Activated CD4-positive, alpha-beta T cell treated with anti-CD3 and anti-CD28 coated beads for 36 hours (primary cell): ENCODE measurements around the gene MEN1. TPM values are rescaled to one million over a fixed set of nuclear protein-coding genes. Genes with fewer than 3 reads are reported as not detected.

Experiments
- ATAC-seq: fragments of 200-7000 bp; cut with Tn5 transposase; one replicate; pipeline ENCODE4 v1.10.0; 2021; ENCODE audit warnings: mild to moderate bottlenecking, moderate library complexity
- CTCF ChIA-PET: fragments of 350-600 bp; sonication (Branson Sonifier 250); formaldehyde crosslinking; loops from one replicate; lab custom pipeline; 2021; ENCODE audit warnings: antibody characterized with exemption; lab: Charles Lee
- POLR2A ChIA-PET: fragments of 350-600 bp; sonication (Branson Sonifier 250); formaldehyde crosslinking; loops from one replicate; lab custom pipeline; 2021; ENCODE audit warnings: antibody characterized with exemption, inconsistent platforms; lab: Charles Lee
- DNase-seq: peaks from one replicate; pipeline ENCODE4 v3.0.0-alpha.2; 2020
- H3K27ac Mint-ChIP-seq: one replicate; pipeline ENCODE4 v1.8.0; 2021; ENCODE audit warnings: mixed read lengths
- H3K27me3 Mint-ChIP-seq: one replicate; pipeline ENCODE4 v1.8.0; 2021; ENCODE audit warnings: mixed read lengths
- H3K36me3 Mint-ChIP-seq: one replicate; pipeline ENCODE4 v1.8.0; 2021; ENCODE audit warnings: low read depth, mixed read lengths
- H3K4me1 Mint-ChIP-seq: one replicate; pipeline ENCODE4 v1.8.0; 2021; ENCODE audit warnings: mixed read lengths
- H3K4me3 Mint-ChIP-seq: one replicate; pipeline ENCODE4 v1.8.0; 2021; ENCODE audit warnings: mild to moderate bottlenecking, moderate library complexity, mixed read lengths
- H3K9me3 Mint-ChIP-seq: one replicate; pipeline ENCODE4 v1.8.0; 2021; ENCODE audit warnings: low read depth, mixed read lengths
- intact Hi-C, 2 experiments: fragments of 100-400 bp; cut with DNase I in 1 of 2; cut with micrococcal nuclease in 1 of 2; formaldehyde crosslinking; loops; one replicate each; pipeline versions ENCODE4 v1.14.2 to v1.15.1; 2022 to 2024; cut with DNase I, micrococcal nuclease
- total RNA-seq, 2 experiments: library from RNA; stranded (reverse); gene quantifications; one replicate each; pipeline ENCODE4 v1.2.3, GENCODE V29; 2021

MEN1 gene
- total RNA-seq, 2 experiments from 2014 or later, result 34.8 to 38.5 TPM

- no peaks in the 10 kb centered on the region for H3K27me3 Mint-ChIP-seq
- ChIA-PET POLR2A (interaction anchor here (0.7 to 2.1 kb wide), 10 partner anchors 13 to 1080 kb away, joined by 3 to 21 read pairs (median 6); partner anchors contain the start of genes CFL1, MALAT1, PRDX5 and TRMT112), CTCF (interaction anchor here (0.6 to 1.6 kb wide), 7 partner anchors 10 to 473 kb away, joined by 3 to 5 read pairs (median 3); partner anchors contain the start of genes ARL2, ESRRA and MEN1)
- peak overlapping the region; percentile 99 for H3K27ac Mint-ChIP-seq
- peak overlapping the region; percentile 88 for H3K4me3 Mint-ChIP-seq
- peaks cover 47% of the 10 kb centered on the region for H3K36me3 Mint-ChIP-seq
- H3K4me1 Mint-ChIP-seq, result peaks cover 63% of the 10 kb centered on the region
- intact Hi-C loops, result loop anchor here (1.0 to 10.0 kb wide), 23 partner anchors 11 to 1489 kb away; partner anchors contain the start of genes EHD1 (in 2 of the 2), ZNHIT2 (in 2 of the 2), CDCA5 (in 1 of the 2) and ESRRA (in 1 of the 2)
- DNase-seq, result no peak
- no peaks in the 10 kb centered on the region for H3K9me3 Mint-ChIP-seq
- ATAC-seq, result peak; percentile 0
Observed at GRCh38 chr11:64778223-64778472, 32.2 kb downstream of the MEN1 start.

DNA sequence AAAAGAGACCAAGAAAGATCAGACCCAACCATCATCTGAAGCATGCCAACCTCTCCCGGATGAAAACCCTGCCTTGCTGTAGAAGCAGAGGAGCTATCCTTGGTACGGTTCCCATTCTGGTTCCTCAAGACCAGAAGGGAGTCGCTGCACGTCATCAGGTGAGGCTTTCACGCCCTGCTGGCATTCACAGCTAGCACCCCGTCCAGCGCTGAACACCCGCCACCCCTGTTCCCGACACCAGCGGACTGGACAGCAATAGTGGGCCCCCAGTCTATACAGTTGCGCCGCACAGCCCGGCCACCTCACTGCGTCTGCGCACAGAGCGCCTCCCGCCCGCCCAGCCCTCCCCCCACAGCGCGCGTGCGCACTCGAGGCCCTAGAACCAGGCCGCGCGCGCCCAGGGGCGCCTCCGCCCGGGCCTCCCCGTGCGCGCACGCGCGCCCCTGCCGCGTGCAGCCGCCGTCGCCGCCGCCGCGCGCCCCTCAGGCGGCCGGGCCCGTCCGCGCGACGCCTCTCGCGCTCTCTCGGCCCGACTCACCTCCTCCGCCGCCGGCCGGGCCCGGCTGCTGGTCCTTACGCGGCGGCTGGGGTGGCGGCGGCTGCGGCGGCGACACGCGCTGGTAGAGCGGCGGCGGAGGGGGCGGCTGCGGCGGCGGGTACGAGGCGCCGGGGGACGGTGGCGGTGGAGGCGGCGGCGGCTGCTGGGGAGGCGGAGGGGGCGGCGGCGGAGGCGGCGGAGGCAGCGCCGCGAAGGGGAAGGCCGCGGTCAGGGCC, 32.7 kb downstream of the MEN1 start:
- H3K36me3 Mint-ChIP-seq, result peaks cover 52% of the 10 kb centered on the region

GRCh38 chr11:64776875-64777274, 33.5 kb downstream of the MEN1 start:
- no peaks in the 10 kb centered on the region for H3K9me3 Mint-ChIP-seq
- ChIA-PET POLR2A (interaction anchor here (0.6 to 3.0 kb wide), 3 partner anchors 13 to 47 kb away, joined by 4 to 14 read pairs (median 4); no protein-coding TSS in a partner anchor), CTCF (interaction anchor here (1.1 to 4.1 kb wide), 3 partner anchors 11 to 32 kb away, joined by 3 to 38 read pairs (median 3); partner anchors contain the start of gene PYGM)
- H3K4me1 Mint-ChIP-seq, result peaks cover 74% of the 10 kb centered on the region
- no peak for ATAC-seq
- H3K27ac Mint-ChIP-seq, result peak overlapping the region; percentile 71
- H3K36me3 Mint-ChIP-seq, result peaks cover 60% of the 10 kb centered on the region
- H3K4me3 Mint-ChIP-seq, result peak overlapping the region; percentile 97
- intact Hi-C loops, result loop anchor here (1.0 to 10.0 kb wide), 9 partner anchors 14 to 1490 kb away; partner anchors contain the start of genes EHD1 (in 1 of the 2), FAM89B (in 1 of the 2), KAT5 (in 1 of the 2) and MEN1 (in 1 of the 2)
- H3K27me3 Mint-ChIP-seq, result no peaks in the 10 kb centered on the region
- no peak for DNase-seq

More for the DNA sequence above, 32.7 kb downstream of the MEN1 start:
- no peaks in the 10 kb centered on the region for H3K9me3 Mint-ChIP-seq
- DNase-seq, result peak; percentile 91
- ChIA-PET CTCF (interaction anchor here (4.1 kb wide), 1 partner anchor 12 kb away, joined by 38 read pairs; no protein-coding TSS in a partner anchor), POLR2A (interaction anchor here (0.6 to 1.4 kb wide), 4 partner anchors 13 to 1845 kb away, joined by 4 to 6 read pairs (median 4); no protein-coding TSS in a partner anchor)
- no peaks in the 10 kb centered on the region for H3K27me3 Mint-ChIP-seq
- H3K4me1 Mint-ChIP-seq, result peaks cover 68% of the 10 kb centered on the region
- intact Hi-C loops, result loop anchor here (1.0 to 10.0 kb wide), 26 partner anchors 10 to 1490 kb away; partner anchors contain the start of genes EHD1 (in 2 of the 2), MEN1 (in 2 of the 2), ZNHIT2 (in 2 of the 2) and CDCA5 (in 1 of the 2)
- peak overlapping the region; percentile 71 for H3K27ac Mint-ChIP-seq
- peak; percentile 1 for ATAC-seq
- H3K4me3 Mint-ChIP-seq, result peak overlapping the region; percentile 97

- ChIA-PET CTCF (interaction anchor here (1.1 to 4.1 kb wide), 3 partner anchors 11 to 32 kb away, joined by 3 to 38 read pairs (median 3); partner anchors contain the start of gene PYGM), POLR2A (interaction anchor here (1.4 to 3.0 kb wide), 2 partner anchors 12 to 15 kb away, joined by 4 to 14 read pairs; no protein-coding TSS in a partner anchor)
- Mint-ChIP-seq H3K4me3 (peak overlapping the region; percentile 97), H3K36me3 (peaks cover 64% of the 10 kb centered on the region), H3K27ac (peak overlapping the region; percentile 71), H3K9me3 (no peaks in the 10 kb centered on the region), H3K4me1 (peaks cover 78% of the 10 kb centered on the region), H3K27me3 (no peaks in the 10 kb centered on the region)
- intact Hi-C loops, result loop anchor here (2.0 to 10.0 kb wide), 8 partner anchors 14 to 1491 kb away; partner anchors contain the start of genes EHD1 (in 1 of the 2), FAM89B (in 1 of the 2), KAT5 (in 1 of the 2) and RAB1B (in 1 of the 2)
- ATAC-seq (no peak), DNase-seq (no peak)
Observed at GRCh38 chr11:64776425-64776824, 33.9 kb downstream of the MEN1 start.

DNA sequence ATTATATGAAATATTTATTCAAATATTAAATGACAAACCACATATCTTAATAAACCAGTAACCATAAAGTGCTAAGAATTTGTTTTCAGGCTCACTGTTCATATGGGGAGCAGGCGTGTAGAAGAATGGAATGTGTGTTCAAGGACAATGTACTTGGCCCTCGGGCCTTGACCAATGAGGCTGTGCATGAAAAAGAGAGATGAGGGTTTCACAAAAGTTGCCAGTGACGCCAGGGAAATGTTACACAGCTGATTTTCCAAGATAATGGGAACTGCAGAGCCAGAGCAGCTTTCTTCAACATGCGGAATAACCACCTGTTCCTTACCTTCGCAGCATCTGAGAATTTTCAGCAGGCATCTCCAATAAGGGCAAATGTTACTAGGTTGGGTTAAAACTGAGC, 36.2 kb downstream of the MEN1 start:
- POLR2A ChIA-PET, result interaction anchor here (1.0 to 3.0 kb wide), 5 partner anchors 10 to 473 kb away, joined by 4 to 17 read pairs (median 11); partner anchors contain the start of gene PYGM
- intact Hi-C loops, result loop anchor here in 1 of 2 experiments (10.0 kb wide), 1 partner anchor 341 kb away; the partner anchor contains the start of genes TM7SF2 and ZNHIT2
- H3K27ac Mint-ChIP-seq, result peak overlapping the region; percentile 88

GRCh38 chr11:64772303-64773018, 37.9 kb downstream of the MEN1 start:
- ChIA-PET POLR2A (interaction anchor here (1.5 kb wide), 2 partner anchors 9 to 11 kb away, joined by 9 to 13 read pairs; no protein-coding TSS in a partner anchor), CTCF (interaction anchor here (0.6 to 4.1 kb wide), 8 partner anchors 9 to 122 kb away, joined by 3 to 30 read pairs (median 4); partner anchors contain the start of genes PYGM and RASGRP2)
- H3K4me1 Mint-ChIP-seq, result peaks cover 93% of the 10 kb centered on the region
- no peak for DNase-seq
- H3K27ac Mint-ChIP-seq, result peak overlapping the region; percentile 93
- no peaks in the 10 kb centered on the region for H3K27me3 Mint-ChIP-seq
- ATAC-seq, result no peak
- intact Hi-C loops, result loop anchor here in 1 of 2 experiments (10.0 kb wide), 1 partner anchor 342 kb away; the partner anchor contains the start of genes TM7SF2 and ZNHIT2
- H3K4me3 Mint-ChIP-seq, result peak overlapping the region; percentile 28
- peaks cover 97% of the 10 kb centered on the region for H3K36me3 Mint-ChIP-seq
- no peaks in the 10 kb centered on the region for H3K9me3 Mint-ChIP-seq

More for the DNA sequence above, 36.2 kb downstream of the MEN1 start:
- Mint-ChIP-seq H3K36me3 (peaks cover 83% of the 10 kb centered on the region), H3K4me1 (peaks cover 78% of the 10 kb centered on the region), H3K9me3 (no peaks in the 10 kb centered on the region), H3K4me3 (peak overlapping the region; percentile 0), H3K27me3 (no peaks in the 10 kb centered on the region)
- ATAC-seq (no peak), DNase-seq (no peak)
- CTCF ChIA-PET, result interaction anchor here (0.7 to 4.1 kb wide), 5 partner anchors 8 to 240 kb away, joined by 3 to 38 read pairs (median 4); partner anchors contain the start of gene ARL2

GRCh38 chr11:64771861-64772260, 38.5 kb downstream of the MEN1 start:
- H3K36me3 Mint-ChIP-seq, result peaks cover 97% of the 10 kb centered on the region
- peak overlapping the region; percentile 93 for H3K27ac Mint-ChIP-seq
- H3K4me1 Mint-ChIP-seq, result peaks cover 95% of the 10 kb centered on the region
- no peaks in the 10 kb centered on the region for H3K9me3 Mint-ChIP-seq
- ATAC-seq, result no peak
- intact Hi-C loops, result loop anchor here in 1 of 2 experiments (10.0 kb wide), 1 partner anchor 343 kb away; the partner anchor contains the start of genes TM7SF2 and ZNHIT2
- no peaks in the 10 kb centered on the region for H3K27me3 Mint-ChIP-seq
- DNase-seq, result no peak
- peak overlapping the region; percentile 28 for H3K4me3 Mint-ChIP-seq
- ChIA-PET CTCF (interaction anchor here (0.7 to 4.1 kb wide), 7 partner anchors 10 to 123 kb away, joined by 3 to 30 read pairs (median 3); partner anchors contain the start of genes PYGM and RASGRP2), POLR2A (interaction anchor here (0.7 to 1.5 kb wide), 3 partner anchors 8 to 276 kb away, joined by 3 to 13 read pairs (median 9); no protein-coding TSS in a partner anchor)

DNA sequence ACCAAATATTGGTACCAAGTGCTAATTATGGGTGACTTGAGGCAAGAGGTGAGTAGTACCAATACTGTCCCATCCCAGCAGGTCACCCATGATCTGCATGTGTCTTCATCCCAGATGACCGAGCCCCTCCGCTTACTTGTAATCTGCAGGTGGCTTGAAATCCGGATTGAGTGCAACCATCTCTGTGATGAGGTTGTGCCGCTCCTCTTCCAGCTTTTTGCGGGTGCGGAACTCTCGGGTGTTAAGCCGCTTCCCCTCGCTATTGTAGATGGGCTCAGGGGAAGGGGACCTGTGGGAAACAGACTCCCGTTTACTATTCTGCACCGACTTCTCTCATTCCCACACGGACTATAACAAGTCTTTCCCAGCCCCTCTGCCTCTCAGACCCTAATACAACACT, 40.2 kb downstream of the MEN1 start:
- DNase-seq (no peak), ATAC-seq (no peak)
- intact Hi-C loops, result loop anchor here in 1 of 2 experiments (10.0 kb wide), 1 partner anchor 345 kb away; the partner anchor contains the start of genes TM7SF2 and ZNHIT2
- Mint-ChIP-seq H3K36me3 (peaks cover 91% of the 10 kb centered on the region), H3K4me3 (no peak overlapping the region), H3K27ac (no peak overlapping the region), H3K9me3 (no peaks in the 10 kb centered on the region), H3K27me3 (no peaks in the 10 kb centered on the region), H3K4me1 (peaks cover 90% of the 10 kb centered on the region)
- ChIA-PET CTCF (interaction anchor here (0.6 to 4.1 kb wide), 3 partner anchors 8 to 600 kb away, joined by 3 to 30 read pairs (median 3); partner anchors contain the start of gene PYGM), POLR2A (interaction anchor here (0.6 to 1.1 kb wide), 4 partner anchors 8 to 617 kb away, joined by 3 to 6 read pairs (median 4); no protein-coding TSS in a partner anchor)

- Mint-ChIP-seq H3K9me3 (no peaks in the 10 kb centered on the region), H3K36me3 (peaks cover 91% of the 10 kb centered on the region), H3K27me3 (no peaks in the 10 kb centered on the region), H3K27ac (peak overlapping the region; percentile 74), H3K4me1 (peaks cover 90% of the 10 kb centered on the region), H3K4me3 (no peak overlapping the region)
- DNase-seq (no peak), ATAC-seq (no peak)
- intact Hi-C loops, result no loop called here
- ChIA-PET CTCF (interaction anchor here (0.6 to 4.1 kb wide), 3 partner anchors 7 to 23 kb away, joined by 3 to 30 read pairs (median 4); partner anchors contain the start of gene PYGM), POLR2A (interaction anchor here (0.8 to 1.1 kb wide), 2 partner anchors 9 kb away, joined by 3 to 6 read pairs; no protein-coding TSS in a partner anchor)
Observed at GRCh38 chr11:64769283-64769682, 41.1 kb downstream of the MEN1 start.
